ENCODE data around the gene CHCHD6.
A peak's percentile ranks its signal among the peaks of the same experiment; 100 is the strongest.

CHCHD6 gene

DNA sequence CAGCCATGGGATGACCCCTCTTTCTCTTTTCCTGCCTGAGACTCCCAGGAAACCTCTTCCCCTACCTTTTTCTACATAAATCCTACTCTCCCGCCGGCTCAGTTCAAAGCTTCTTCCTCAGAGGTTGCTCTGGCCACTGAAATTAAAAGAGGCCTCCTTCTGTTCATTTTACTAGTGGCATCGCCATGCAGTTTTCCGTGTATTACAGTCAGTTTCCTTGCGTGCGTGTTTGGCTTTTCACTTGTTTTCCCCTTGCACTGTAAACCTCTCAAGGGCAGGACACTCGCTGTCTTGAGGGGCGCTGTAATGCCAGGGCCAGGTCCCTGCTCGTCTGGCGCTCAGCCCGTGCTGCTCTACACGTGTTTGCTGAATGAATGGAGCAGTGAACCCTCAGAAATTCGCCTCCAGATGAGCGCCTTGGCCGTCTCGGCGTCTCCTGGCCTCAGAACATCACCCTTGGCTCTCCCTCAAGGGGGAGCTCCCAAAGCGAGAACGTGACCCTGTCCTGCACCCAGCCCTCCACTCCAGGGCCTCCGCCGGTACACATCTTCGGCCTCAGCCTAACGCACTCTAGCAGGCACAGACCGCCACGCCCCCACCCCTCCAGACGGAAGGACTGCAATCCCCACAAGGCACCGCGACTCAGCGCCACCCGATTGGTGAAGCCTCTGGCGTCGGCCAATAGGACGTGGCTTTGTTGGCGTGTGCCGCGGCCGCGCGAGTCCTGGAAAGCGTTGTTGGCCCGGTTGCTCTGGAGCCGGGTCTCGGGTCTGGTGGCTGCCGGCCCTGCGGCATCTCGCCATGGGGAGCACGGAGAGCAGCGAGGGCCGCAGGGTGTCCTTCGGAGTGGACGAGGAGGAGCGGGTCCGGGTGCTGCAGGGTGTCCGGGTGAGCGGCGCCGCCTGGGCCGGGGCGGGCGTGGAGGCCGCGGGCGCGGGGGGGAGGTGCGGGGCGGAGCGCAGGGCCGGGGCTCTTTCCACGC, at the start of gene CHCHD6:
Gene CHCHD6, plus strand, starts transcription at position 729 of the 982 bp plus-strand sequence. Its CDS starts 73 bp downstream, at position 802.
- peak; percentile 99 for DNase-seq

- peak; percentile 82 for DNase-seq
Measured at GRCh38 chr3:126654571-126655383, 49.3 kb upstream of the CHCHD6 start, which contains the start of gene TXNRD3. TXNRD3 (minus strand) TSS chr3:126655124.

- no peak for DNase-seq
Measured at GRCh38 chr3:126655887-126656286, 48.2 kb upstream of the CHCHD6 start.

GRCh38 chr3:126656371-126657134, 47.5 kb upstream of the CHCHD6 start:
- no peak for DNase-seq

- no peak for DNase-seq
Measured at GRCh38 chr3:126657901-126658300, 46.1 kb upstream of the CHCHD6 start.

DNA sequence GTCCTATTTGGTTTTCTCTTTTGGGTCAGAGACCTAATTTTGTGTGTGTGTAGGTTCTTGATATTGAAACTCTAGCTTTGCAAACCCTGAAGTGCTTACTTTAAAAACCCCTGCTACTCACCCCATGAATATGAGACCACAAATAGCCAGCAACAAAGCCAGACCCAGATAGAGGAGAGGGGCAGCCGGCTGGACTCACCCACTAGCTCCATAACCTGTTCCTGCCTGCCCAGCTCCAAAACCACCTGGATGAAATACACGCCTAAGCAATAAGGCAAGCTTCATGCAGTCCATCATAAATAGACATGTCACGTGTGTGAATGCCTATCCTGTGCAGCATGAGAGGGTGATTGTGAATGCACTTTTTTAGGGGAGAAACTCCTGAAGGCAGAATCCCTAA, 45.5 kb upstream of the CHCHD6 start:
- DNase-seq = no peak

DNA sequence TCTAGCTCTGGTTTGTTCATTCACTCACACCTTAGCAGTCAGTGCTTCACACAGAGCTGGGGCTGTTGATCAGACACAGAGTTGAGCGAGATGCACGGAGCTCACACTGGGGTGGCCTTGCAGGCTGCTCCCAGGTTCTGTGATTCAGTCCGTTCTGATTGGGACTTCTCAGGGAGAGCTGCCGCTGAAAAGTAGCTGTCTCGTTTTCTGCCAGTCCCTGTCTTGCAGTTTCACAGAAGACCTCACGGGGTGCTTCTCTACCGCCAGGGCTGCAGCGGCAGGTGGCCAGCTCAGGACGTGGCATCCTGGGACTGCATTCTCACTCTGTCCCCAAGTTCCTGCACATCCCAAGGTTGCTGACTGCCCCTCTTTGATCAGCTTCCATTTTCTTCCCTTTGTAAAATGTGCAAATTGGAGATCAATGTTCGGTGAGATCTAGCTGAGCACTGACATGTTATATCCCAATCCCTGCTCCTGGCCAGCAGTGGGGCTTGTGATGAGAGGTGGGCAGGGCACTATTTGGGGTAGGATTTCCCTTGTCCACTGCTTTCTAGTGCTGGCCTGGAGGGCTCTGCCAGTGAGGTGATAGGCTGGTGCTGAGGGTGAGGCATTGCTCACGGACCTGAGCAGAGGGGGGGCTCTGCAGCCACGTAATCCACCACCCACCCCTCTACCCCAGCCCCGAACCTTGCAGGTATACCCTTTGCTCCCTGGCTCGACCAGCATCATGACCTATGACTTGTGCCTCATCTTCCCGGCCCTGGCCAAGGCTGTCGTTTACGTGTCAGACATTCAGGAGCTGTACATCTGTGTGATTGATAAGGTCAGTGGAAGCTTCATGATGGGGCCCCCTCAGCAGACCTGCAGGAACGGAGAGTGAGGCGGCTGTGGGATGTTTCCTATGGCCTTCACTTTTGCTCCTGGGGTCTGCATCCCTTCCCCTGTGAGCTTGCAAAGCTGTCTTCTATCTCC, 43.8 kb upstream of the CHCHD6 start:
- peak; percentile 28 for DNase-seq

GRCh38 chr3:126661532-126662364, 42.3 kb upstream of the CHCHD6 start:
- no peak for DNase-seq

GRCh38 chr3:126663257-126663656, 40.8 kb upstream of the CHCHD6 start:
- DNase-seq = no peak

DNA sequence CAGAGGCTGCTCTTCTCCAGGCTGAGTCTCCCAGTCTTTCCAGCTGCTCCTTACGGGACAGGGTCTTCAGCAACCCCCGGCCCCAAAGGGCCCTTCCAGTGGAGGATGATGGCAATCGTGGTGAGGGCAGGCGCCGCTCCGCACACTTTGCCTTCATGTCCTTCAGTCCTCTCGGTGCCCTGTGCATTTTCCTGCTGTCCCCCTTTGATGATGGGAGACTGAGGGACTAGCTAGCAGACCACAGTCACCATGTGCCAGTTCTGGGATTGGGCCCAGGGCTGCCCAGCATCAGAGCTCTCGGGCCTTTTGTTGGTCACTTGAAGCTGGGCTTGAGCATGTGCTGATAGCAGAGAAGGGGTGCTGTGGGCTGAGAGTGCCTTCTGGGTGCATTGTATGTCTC, 40.3 kb upstream of the CHCHD6 start:
- DNase-seq = no peak

- DNase-seq = peak; percentile 23
Measured at GRCh38 chr3:126664591-126665214, 39.3 kb upstream of the CHCHD6 start.

GRCh38 chr3:126665221-126665936, 38.7 kb upstream of the CHCHD6 start:
- no peak for DNase-seq

- DNase-seq = no peak
Measured at GRCh38 chr3:126665959-126666657, 37.9 kb upstream of the CHCHD6 start.

DNA sequence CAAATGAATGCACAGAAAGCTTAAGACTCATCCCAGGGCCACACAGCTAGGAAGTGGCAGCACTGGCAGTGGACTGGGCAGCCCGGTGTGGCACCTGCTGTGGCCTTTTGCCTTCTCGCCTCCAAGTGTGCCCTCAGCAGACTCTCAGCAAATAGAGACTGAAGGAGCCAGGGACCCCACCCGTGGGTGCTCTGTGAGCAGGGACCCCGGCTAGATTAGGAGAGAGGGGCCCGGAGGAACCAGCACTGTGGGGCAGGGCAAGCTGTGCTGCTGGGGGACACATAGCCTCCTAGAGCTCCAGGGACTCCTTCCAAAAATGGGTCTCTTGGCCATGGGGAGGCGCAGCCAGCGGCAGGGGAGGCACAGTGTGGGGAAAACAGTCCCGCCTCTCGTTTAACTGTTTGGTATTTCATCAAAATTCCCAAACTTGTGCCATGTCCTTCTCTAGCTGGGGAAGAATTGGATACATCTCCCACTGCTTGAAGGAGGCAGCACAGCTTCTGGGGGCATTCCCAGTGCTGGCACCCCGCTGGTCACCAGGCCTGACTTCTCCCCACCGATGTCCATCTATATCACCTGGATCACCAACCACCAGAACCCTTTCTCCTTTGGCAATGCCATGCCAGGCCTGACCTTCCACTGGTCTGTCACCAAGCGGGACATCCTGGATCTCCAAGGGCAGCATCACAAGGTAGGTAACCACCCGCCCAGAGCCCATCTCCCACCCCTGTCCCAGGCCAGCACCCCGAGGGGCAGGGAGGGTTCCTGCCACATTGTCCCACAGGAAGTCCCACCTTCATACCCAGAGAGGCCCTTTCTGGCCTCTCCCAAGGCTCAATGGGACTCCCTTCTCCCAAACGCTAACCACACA, 37.1 kb upstream of the CHCHD6 start:
- DNase-seq = no peak

- DNase-seq = no peak
Measured at GRCh38 chr3:126667631-126668449, 36.2 kb upstream of the CHCHD6 start.

GRCh38 chr3:126668450-126669401, 35.3 kb upstream of the CHCHD6 start:
- no peak for DNase-seq

Data from NCI-H82 (cell line).